ENCODE data around the gene MYO1D. TPM values are rescaled to one million over a fixed set of nuclear protein-coding genes. Genes with fewer than 3 reads are reported as not detected.
"Not testable (repeated sequence)": the region's sequence is repeated elsewhere in the genome, so short reads cannot be mapped to it uniquely, and the experiment has no call there.

Gene MYO1D
- total and polyA plus RNA-seq, 11 donors: 3.3 to 15.5 (median 8.9) TPM

GRCh38 chr17:32746280-32746679, 130.6 kb downstream of the MYO1D start:
- TF ChIP-seq, protein P1, sequence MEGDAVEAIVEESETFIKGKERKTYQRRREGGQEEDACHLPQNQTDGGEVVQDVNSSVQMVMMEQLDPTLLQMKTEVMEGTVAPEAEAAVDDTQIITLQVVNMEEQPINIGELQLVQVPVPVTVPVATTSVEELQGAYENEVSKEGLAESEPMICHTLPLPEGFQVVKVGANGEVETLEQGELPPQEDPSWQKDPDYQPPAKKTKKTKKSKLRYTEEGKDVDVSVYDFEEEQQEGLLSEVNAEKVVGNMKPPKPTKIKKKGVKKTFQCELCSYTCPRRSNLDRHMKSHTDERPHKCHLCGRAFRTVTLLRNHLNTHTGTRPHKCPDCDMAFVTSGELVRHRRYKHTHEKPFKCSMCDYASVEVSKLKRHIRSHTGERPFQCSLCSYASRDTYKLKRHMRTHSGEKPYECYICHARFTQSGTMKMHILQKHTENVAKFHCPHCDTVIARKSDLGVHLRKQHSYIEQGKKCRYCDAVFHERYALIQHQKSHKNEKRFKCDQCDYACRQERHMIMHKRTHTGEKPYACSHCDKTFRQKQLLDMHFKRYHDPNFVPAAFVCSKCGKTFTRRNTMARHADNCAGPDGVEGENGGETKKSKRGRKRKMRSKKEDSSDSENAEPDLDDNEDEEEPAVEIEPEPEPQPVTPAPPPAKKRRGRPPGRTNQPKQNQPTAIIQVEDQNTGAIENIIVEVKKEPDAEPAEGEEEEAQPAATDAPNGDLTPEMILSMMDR (IDR thresholded peaks at IDR 0.05): no peak
- no peak for TF ChIP-seq POLR2A (IDR thresholded peaks at IDR 0.05)
- intact Hi-C loops (cut with DNase I): no loop called here
- H3K27ac ChIP-seq: no peak overlapping the region
- peaks cover 0 to 13% (median 0%) of the 10 kb centered on the region in 12 donors for H3K4me1 ChIP-seq
- no peaks in the 10 kb centered on the region for H3K9me3 ChIP-seq
- H3K4me3 ChIP-seq: no peak overlapping the region
- ATAC-seq: no peak
- DNase-seq: no peak
- 94 to 98% (median 97%) methylated on average over 2 of the region's 2 CpGs for WGBS, 4 donors
- H3K36me3 ChIP-seq: peaks cover 0 to 39% (median 5%) of the 10 kb centered on the region in 9 donors
- H3K27me3 ChIP-seq: no peaks in the 10 kb centered on the region

- Histone ChIP-seq H3K4me3 (no peak overlapping the region), H3K27ac (peak overlapping the region in 1 of 12 donors; percentile 40), H3K36me3 (peaks cover 0 to 56% (median 5%) of the 10 kb centered on the region in 9 donors), H3K9me3 (no peaks in the 10 kb centered on the region), H3K27me3 (no peaks in the 10 kb centered on the region), H3K4me1 (peaks cover 0 to 13% (median 0%) of the 10 kb centered on the region in 12 donors)
- TF ChIP-seq, protein P1 (IDR thresholded peaks at IDR 0.05): no peak
- no peak for ATAC-seq
- 74 to 79% (median 77%) methylated on average over 4 of the region's 4 CpGs for WGBS, 4 donors
- intact Hi-C loops (cut with DNase I): no loop called here
- DNase-seq: no peak
These were observed 134.0 kb downstream of the MYO1D start for GRCh38 chr17:32742681-32743538.

DNA sequence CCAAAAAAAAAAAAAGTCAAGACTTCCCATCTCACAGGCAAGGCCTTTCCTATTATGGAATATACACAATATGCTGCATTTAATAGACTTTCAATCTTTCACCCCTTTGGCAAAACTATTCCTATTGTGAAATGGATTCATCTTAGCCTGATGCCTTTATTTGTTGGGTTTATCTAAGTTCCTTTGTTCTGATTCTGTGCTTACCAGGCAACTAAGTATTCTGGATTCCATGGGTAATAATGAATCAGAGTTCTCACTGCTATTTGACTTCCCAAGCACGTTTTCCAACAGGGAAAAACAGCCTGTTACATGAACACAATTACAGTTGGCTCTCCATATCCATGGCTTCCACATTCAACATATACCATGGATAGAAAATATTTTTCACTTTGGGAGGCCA, 135.5 kb downstream of the MYO1D start:
- Histone ChIP-seq H3K9me3 (no peaks in the 10 kb centered on the region), H3K27ac (no peak overlapping the region), H3K4me3 (no peak overlapping the region), H3K4me1 (peaks cover 0 to 6% (median 0%) of the 10 kb centered on the region in 12 donors), H3K36me3 (peaks cover 0 to 46% (median 4%) of the 10 kb centered on the region in 9 donors), H3K27me3 (no peaks in the 10 kb centered on the region)
- intact Hi-C loops (cut with DNase I): no loop called here
- no peak for ATAC-seq
- no peak for DNase-seq
- WGBS, 4 donors: 80 to 92% (median 85%) methylated on average over 1 of the region's 1 CpG
- TF ChIP-seq, protein P1 (IDR thresholded peaks at IDR 0.05): no peak
- no peak for TF ChIP-seq POLR2A (IDR thresholded peaks at IDR 0.05)

DNA sequence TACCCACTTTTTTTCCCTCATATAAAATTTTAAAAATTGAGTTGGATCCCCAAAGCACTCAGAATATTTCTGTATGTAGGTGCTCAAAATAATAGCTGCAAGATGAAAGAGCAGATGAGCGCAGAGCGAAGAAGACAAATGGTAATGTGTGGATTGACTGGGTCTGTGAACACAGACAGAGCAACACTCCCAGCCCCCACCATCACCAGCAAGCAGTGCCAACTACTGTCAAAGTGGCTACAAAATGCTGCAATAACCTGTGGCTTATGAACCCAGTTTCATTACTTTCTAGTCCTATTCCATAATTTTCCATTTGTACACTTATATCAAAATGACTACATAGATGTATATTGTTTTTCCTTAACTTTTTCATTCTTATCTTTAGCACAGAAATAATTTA, 137.2 kb downstream of the MYO1D start:
- peaks cover 0 to 6% (median 0%) of the 10 kb centered on the region in 12 donors for H3K4me1 ChIP-seq
- H3K27ac ChIP-seq: no peak overlapping the region
- H3K4me3 ChIP-seq: no peak overlapping the region
- peaks cover 0 to 36% (median 0%) of the 10 kb centered on the region in 9 donors for H3K36me3 ChIP-seq
- ATAC-seq: no peak
- DNase-seq: no peak
- TF ChIP-seq, protein P1 (IDR thresholded peaks at IDR 0.05): no peak
- TF ChIP-seq POLR2A (IDR thresholded peaks at IDR 0.05): no peak
- H3K27me3 ChIP-seq: no peaks in the 10 kb centered on the region
- intact Hi-C loops (cut with DNase I): no loop called here
- H3K9me3 ChIP-seq: no peaks in the 10 kb centered on the region
- WGBS, 4 donors: 97 to 100% (median 99%) methylated on average over 2 of the region's 2 CpGs

DNA sequence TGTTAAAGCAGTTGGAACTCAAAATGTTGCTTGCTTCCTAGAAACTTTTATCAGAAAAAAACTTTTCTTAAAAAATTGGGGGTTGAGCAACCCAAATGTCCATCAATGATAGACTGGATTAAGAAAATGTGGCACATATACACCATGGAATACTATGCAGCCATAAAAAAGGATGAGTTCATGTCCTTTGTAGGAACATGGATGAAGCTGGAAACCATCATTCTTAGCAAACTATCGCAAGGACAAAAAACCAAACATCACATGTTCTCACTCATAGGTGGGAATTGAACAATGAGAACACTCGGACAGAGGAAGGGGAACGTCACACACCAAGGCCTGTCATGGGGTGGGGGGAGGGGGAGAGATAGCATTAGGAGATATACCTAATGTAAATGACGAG, 137.8 kb downstream of the MYO1D start:
- H3K4me3 ChIP-seq; H3K27ac ChIP-seq; H3K4me1 ChIP-seq; ATAC-seq; DNase-seq; H3K27me3 ChIP-seq; H3K9me3 ChIP-seq; intact Hi-C loops (cut with DNase I): not testable (repeated sequence)
- H3K36me3 ChIP-seq: peaks cover 0 to 31% (median 0%) of the 10 kb centered on the region in 9 donors
- WGBS, 4 donors: 69 to 95% (median 83%) methylated on average over 3 to 4 of the region's 4 CpGs
